B cell (primary cell): ENCODE results near the gene NTN1. TPM values are rescaled to one million over a fixed set of nuclear protein-coding genes. Genes with fewer than 3 reads are reported as not detected.

ENCODE experiments used
- ATAC-seq: fragments of 200-7000 bp; cut with Tn5 transposase; one replicate; pipeline ENCODE4 v1.10.0; 2021; ENCODE audit warnings: low read depth, mild to moderate bottlenecking, moderate number of reproducible peaks, moderate library complexity
- CTCF ChIA-PET: fragments of 350-600 bp; sonication (Branson Sonifier 250); formaldehyde crosslinking; loops from one replicate; lab custom pipeline; 2021; ENCODE audit warnings: antibody characterized with exemption, inconsistent platforms; lab: Charles Lee
- POLR2A ChIA-PET: fragments of 350-600 bp; sonication (Branson Sonifier 250); formaldehyde crosslinking; loops from one replicate; lab custom pipeline; 2021; ENCODE audit warnings: antibody characterized with exemption; lab: Charles Lee
- DNase-seq: peaks from one replicate; pipeline ENCODE4 v3.0.0; 2013
- H2AFZ ChIP-seq: 2 replicates; pipeline ENCODE4 v1.6.1; 2012; ENCODE audit warnings: mild to moderate bottlenecking, low read depth, low read length; ENCODE audit not compliant: insufficient read depth, poor library complexity, severe bottlenecking
- H3K27ac ChIP-seq, 2 donors: 1 replicate in 1 of 2; 2 replicates in 1 of 2; pipeline ENCODE4 v1.5.1; 2012 to 2013; ENCODE audit warnings: low read length in 2 of 2, mild to moderate bottlenecking in 2 of 2, moderate library complexity in 1 of 2
- H3K27me3 ChIP-seq, 4 experiments: fragments of 200-600 bp in 1 of 4; sonication (generic) in 1 of 4; replicated peaks in 1 of 4; 1 replicate in 2 of 4; 2 replicates in 2 of 4; pipeline versions ENCODE4 v1.6.1 to v1.7.0; 2013 to 2016; ENCODE audit warnings: low read length in 3 of 4, mild to moderate bottlenecking in 2 of 4, mixed read lengths in 1 of 4, moderate library complexity in 1 of 4; ENCODE audit not compliant: insufficient read depth in 4 of 4, control insufficient read depth in 3 of 4; ENCODE audit errors: control extremely low read depth in 1 of 4
- H3K36me3 ChIP-seq, 2 experiments: replicated peaks in 1 of 2; 1 replicate in 1 of 2; 2 replicates in 1 of 2; pipeline versions ENCODE4 v1.6.1 to v1.7.1; 2013; ENCODE audit warnings: low read length in 1 of 2; ENCODE audit not compliant: insufficient read depth in 2 of 2, control insufficient read depth in 1 of 2; ENCODE audit errors: control extremely low read depth in 1 of 2, extremely low read depth in 1 of 2
- H3K4me1 ChIP-seq, 2 donors: fragments of 200-600 bp in 1 of 2; sonication (generic) in 1 of 2; 1 replicate in 1 of 2; 2 replicates in 1 of 2; pipeline versions ENCODE4 v1.5.1 to v1.6.1; 2013 to 2017; ENCODE audit warnings: low read length in 2 of 2; ENCODE audit not compliant: control insufficient read depth in 2 of 2, insufficient read depth in 2 of 2
- H3K4me2 ChIP-seq: replicated peaks from 2 replicates; pipeline ENCODE3; 2012; ENCODE audit warnings: mild to moderate bottlenecking, low read depth, low read length; ENCODE audit not compliant: poor library complexity, severe bottlenecking
- H3K4me3 ChIP-seq, 5 experiments: fragments of 200-600 bp in 1 of 5; sonication (generic) in 1 of 5; 1 replicate in 3 of 5; 2 replicates in 2 of 5; pipeline versions ENCODE4 v1.5.1 to v1.7.0; 2011 to 2016; ENCODE audit warnings: low read length in 4 of 5, mild to moderate bottlenecking in 4 of 5, low read depth in 2 of 5, control low read depth in 1 of 5, moderate library complexity in 1 of 5; ENCODE audit not compliant: insufficient read depth in 1 of 5; ENCODE audit errors: control extremely low read depth in 1 of 5, extremely low read depth in 1 of 5
- H3K79me2 ChIP-seq: fragments of 200-600 bp; sonication (generic); one replicate; pipeline ENCODE4 v1.6.0; 2016; ENCODE audit warnings: low read length; ENCODE audit not compliant: control insufficient read depth, insufficient read depth
- H3K9ac ChIP-seq: fragments of 200-600 bp; sonication (generic); 2 replicates; pipeline ENCODE4 v1.6.1; 2017; ENCODE audit warnings: mild to moderate bottlenecking, low read length, moderate library complexity
- H3K9me3 ChIP-seq, 3 donors: one replicate each; pipeline versions ENCODE4 v1.6.1 to v1.7.1; 2013; ENCODE audit warnings: low read length in 2 of 3; ENCODE audit not compliant: control insufficient read depth in 2 of 3, insufficient read depth in 1 of 3; ENCODE audit errors: control extremely low read depth in 1 of 3
- H4K20me1 ChIP-seq: 2 replicates; pipeline ENCODE4 v1.6.0; 2012; ENCODE audit warnings: mild to moderate bottlenecking, low read length; ENCODE audit not compliant: insufficient read depth, control insufficient read depth, poor library complexity, severe bottlenecking
- H3K27ac Mint-ChIP-seq: one replicate; pipeline ENCODE4 v1.8.0; 2021; ENCODE audit warnings: mixed read lengths
- H3K27me3 Mint-ChIP-seq: one replicate; pipeline ENCODE4 v1.8.0; 2021; ENCODE audit warnings: mixed read lengths
- H3K4me1 Mint-ChIP-seq: one replicate; pipeline ENCODE4 v1.8.0; 2021; ENCODE audit warnings: mixed read lengths
- H3K4me3 Mint-ChIP-seq: one replicate; pipeline ENCODE4 v1.8.0; 2021; ENCODE audit warnings: mixed read lengths
- H3K9me3 Mint-ChIP-seq: one replicate; pipeline ENCODE4 v1.8.0; 2022; ENCODE audit warnings: mixed read lengths; ENCODE audit not compliant: insufficient read depth
- EZH2 ChIP-seq: IDR thresholded peaks from 2 replicates; pipeline ENCODE4 v1.6.1; 2012; ENCODE audit warnings: borderline replicate concordance, low read depth, mild to moderate bottlenecking, moderate library complexity, low read length; ENCODE audit not compliant: insufficient read depth, poor library complexity, severe bottlenecking
- WGBS: methylation state at CpG from one replicate; pipeline ENCODE4 v1.1.5; 2013; ENCODE audit warnings: missing lambda C conversion rate; ENCODE audit not compliant: insufficient coverage; 5-methylcytosine and 5-hydroxymethylcytosine counted together
- intact Hi-C: fragments of 100-400 bp; cut with micrococcal nuclease; formaldehyde crosslinking; loops from one replicate; pipeline ENCODE4 v1.10.0; 2022
- polyA plus RNA-seq: library from polyadenylated mRNA; depleted of rRNA; stranded (reverse); fragments of >200 nt; gene quantifications from 2 replicates; pipeline ENCODE4 v1.2.3, GENCODE V29; 2012
- total RNA-seq, 2 donors: library from RNA; stranded (reverse); fragments of 120-200 nt in 1 of 2; gene quantifications; 1 replicate in 1 of 2; 2 replicates in 1 of 2; pipeline versions ENCODE4 v1.2.3 to v1.2.4, GENCODE V29; 2013 to 2022
- TF ChIP-seq, protein P1 (sequence below): fragments of 200-600 bp; IDR thresholded peaks from one replicate; pipeline ENCODE4 v1.8.0; 2022; ENCODE audit warnings: antibody characterized with exemption, mild to moderate bottlenecking

NTN1 gene
- total and polyA plus RNA-seq, 2 donors (not counting 1 experiment from before 2014, with no cell fraction given) = 0.10 to 0.25 TPM

DNA sequence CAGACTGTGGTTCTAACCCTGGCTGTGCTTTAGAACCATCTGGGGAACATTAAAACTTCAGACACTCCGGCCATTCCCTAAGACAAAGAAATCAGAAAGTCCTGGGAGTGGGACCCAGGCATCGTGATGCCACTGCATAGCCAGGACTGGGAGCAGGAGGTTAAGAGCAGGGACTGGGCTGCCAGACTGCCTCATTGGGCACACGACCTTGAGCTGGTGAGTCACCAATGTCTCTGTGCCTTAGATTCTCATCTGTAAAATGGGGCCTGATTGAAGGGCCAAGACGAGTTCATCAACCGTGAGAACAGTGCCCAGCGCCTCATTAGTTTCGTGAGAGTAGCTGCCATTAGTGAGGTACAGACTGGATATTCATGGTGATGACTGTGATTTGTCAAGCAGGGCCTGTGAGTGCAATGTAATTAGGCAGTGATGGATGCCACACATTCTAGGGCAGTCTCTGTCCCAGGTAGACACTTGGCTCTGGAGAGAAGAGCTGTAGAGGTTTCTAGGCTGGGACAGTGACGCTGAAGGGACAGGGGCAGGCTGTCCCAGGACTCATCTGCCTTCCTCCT is 196.8 kb downstream of the NTN1 start:
- Mint-ChIP-seq H3K4me3 (no peak overlapping the region), H3K4me1 (no peaks in the 10 kb centered on the region), H3K9me3 (peaks cover 8% of the 10 kb centered on the region), H3K27me3 (peaks cover 3% of the 10 kb centered on the region), H3K27ac (no peak overlapping the region)
- H3K9me3 ChIP-seq = peaks cover 2 to 19% (median 15%) of the 10 kb centered on the region in 3 donors
- ATAC-seq (no peak), DNase-seq (no peak)
- no peaks in the 10 kb centered on the region for H3K4me1 ChIP-seq
- intact Hi-C loops = no loop called here
- TF ChIP-seq EZH2 = no peak
- TF ChIP-seq, protein P1, sequence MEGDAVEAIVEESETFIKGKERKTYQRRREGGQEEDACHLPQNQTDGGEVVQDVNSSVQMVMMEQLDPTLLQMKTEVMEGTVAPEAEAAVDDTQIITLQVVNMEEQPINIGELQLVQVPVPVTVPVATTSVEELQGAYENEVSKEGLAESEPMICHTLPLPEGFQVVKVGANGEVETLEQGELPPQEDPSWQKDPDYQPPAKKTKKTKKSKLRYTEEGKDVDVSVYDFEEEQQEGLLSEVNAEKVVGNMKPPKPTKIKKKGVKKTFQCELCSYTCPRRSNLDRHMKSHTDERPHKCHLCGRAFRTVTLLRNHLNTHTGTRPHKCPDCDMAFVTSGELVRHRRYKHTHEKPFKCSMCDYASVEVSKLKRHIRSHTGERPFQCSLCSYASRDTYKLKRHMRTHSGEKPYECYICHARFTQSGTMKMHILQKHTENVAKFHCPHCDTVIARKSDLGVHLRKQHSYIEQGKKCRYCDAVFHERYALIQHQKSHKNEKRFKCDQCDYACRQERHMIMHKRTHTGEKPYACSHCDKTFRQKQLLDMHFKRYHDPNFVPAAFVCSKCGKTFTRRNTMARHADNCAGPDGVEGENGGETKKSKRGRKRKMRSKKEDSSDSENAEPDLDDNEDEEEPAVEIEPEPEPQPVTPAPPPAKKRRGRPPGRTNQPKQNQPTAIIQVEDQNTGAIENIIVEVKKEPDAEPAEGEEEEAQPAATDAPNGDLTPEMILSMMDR = no peak
- no peak overlapping the region for H2AFZ ChIP-seq
- H3K36me3 ChIP-seq = no peaks in the 10 kb centered on the region
- POLR2A ChIA-PET = no interaction called here
- no peak overlapping the region for H3K27ac ChIP-seq
- no peak overlapping the region for H3K9ac ChIP-seq
- no peak overlapping the region for H3K4me2 ChIP-seq
- WGBS = 95% methylated on average over 7 of the region's 8 CpGs
- no peaks in the 10 kb centered on the region for H3K79me2 ChIP-seq
- CTCF ChIA-PET = interaction anchor here (0.6 kb wide), 1 partner anchor 478 kb away, joined by 4 read pairs; no protein-coding TSS in a partner anchor
- no peaks in the 10 kb centered on the region for H3K27me3 ChIP-seq
- no peak overlapping the region for H3K4me3 ChIP-seq
- H4K20me1 ChIP-seq = no peaks in the 10 kb centered on the region

DNA sequence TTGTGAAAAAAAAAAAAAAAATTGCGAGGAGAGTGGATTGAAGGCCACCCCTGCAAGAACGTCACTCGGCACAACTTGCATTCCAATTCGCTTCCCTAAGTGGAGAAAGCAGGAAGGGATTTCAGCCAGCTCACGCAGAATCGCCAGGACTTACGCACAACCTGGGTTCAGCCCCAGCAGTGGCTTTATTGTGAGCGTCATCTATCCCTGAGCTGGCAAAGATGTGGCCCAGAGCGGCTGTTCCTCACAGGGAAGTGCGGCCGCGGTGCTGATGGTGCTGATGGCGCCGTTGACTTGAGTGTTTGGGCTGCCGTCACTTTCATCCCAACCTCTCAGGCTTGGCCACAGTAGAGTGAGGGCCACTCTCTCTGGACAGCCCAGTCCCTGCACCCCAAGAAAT is 197.6 kb downstream of the NTN1 start:
- ChIA-PET CTCF (no interaction called here), POLR2A (no interaction called here)
- no peak overlapping the region for H3K4me3 Mint-ChIP-seq
- H3K79me2 ChIP-seq = no peaks in the 10 kb centered on the region
- H3K27ac Mint-ChIP-seq = no peak overlapping the region
- no peak for TF ChIP-seq EZH2
- TF ChIP-seq, protein P1 = no peak
- H2AFZ ChIP-seq = no peak overlapping the region
- WGBS = 99% methylated on average over 15 of the region's 15 CpGs
- no peaks in the 10 kb centered on the region for H3K4me1 ChIP-seq
- H4K20me1 ChIP-seq = no peaks in the 10 kb centered on the region
- no peak overlapping the region for H3K27ac ChIP-seq
- no peaks in the 10 kb centered on the region for H3K4me1 Mint-ChIP-seq
- peaks cover 2 to 19% (median 15%) of the 10 kb centered on the region in 3 donors for H3K9me3 ChIP-seq
- H3K27me3 Mint-ChIP-seq = peaks cover 3% of the 10 kb centered on the region
- peaks cover 8% of the 10 kb centered on the region for H3K9me3 Mint-ChIP-seq
- H3K9ac ChIP-seq = no peak overlapping the region
- H3K4me2 ChIP-seq = no peak overlapping the region
- H3K36me3 ChIP-seq = no peaks in the 10 kb centered on the region
- ATAC-seq (no peak), DNase-seq (no peak)
- no peak overlapping the region for H3K4me3 ChIP-seq
- intact Hi-C loops = no loop called here
- H3K27me3 ChIP-seq = no peaks in the 10 kb centered on the region
